Activated naive CD4-positive, alpha-beta T cell treated with anti-CD3 and anti-CD28 coated beads, Interleukin-2, amount 50 U/mL, for 24 hours (primary cell): Measurements from ENCODE around the gene BNC2.

ENCODE experiments used
- H3K27ac Mint-ChIP-seq: one replicate; pipeline ENCODE4 v1.8.0; 2021; ENCODE audit warnings: mild to moderate bottlenecking, mixed read lengths
- H3K27me3 Mint-ChIP-seq: one replicate; pipeline ENCODE4 v1.8.0; 2021; ENCODE audit warnings: mixed read lengths
- H3K36me3 Mint-ChIP-seq: one replicate; pipeline ENCODE4 v1.8.0; 2021; ENCODE audit warnings: mixed read lengths
- H3K4me1 Mint-ChIP-seq: one replicate; pipeline ENCODE4 v1.8.0; 2021; ENCODE audit warnings: mixed read lengths
- H3K4me3 Mint-ChIP-seq: one replicate; pipeline ENCODE4 v1.8.0; 2021; ENCODE audit warnings: mild to moderate bottlenecking, mixed read lengths
- H3K9me3 Mint-ChIP-seq: one replicate; pipeline ENCODE4 v1.8.0; 2021; ENCODE audit warnings: mixed read lengths

Gene BNC2

GRCh38 chr9:16593746-16594145 is 276.7 kb downstream of the BNC2 start:
- Mint-ChIP-seq H3K36me3 (no peaks in the 10 kb centered on the region), H3K4me1 (no peaks in the 10 kb centered on the region), H3K9me3 (peaks cover 7% of the 10 kb centered on the region), H3K4me3 (no peak overlapping the region), H3K27ac (no peak overlapping the region), H3K27me3 (no peaks in the 10 kb centered on the region)

- no peak overlapping the region for H3K27ac Mint-ChIP-seq
- no peak overlapping the region for H3K4me3 Mint-ChIP-seq
- H3K9me3 Mint-ChIP-seq: peaks cover 4% of the 10 kb centered on the region
- H3K36me3 Mint-ChIP-seq: no peaks in the 10 kb centered on the region
- H3K27me3 Mint-ChIP-seq: no peaks in the 10 kb centered on the region
- H3K4me1 Mint-ChIP-seq: no peaks in the 10 kb centered on the region
These were observed 279.4 kb downstream of the BNC2 start for GRCh38 chr9:16591092-16591491.

GRCh38 chr9:16585591-16585990 is 284.9 kb downstream of the BNC2 start:
- Mint-ChIP-seq H3K9me3 (no peaks in the 10 kb centered on the region), H3K36me3 (no peaks in the 10 kb centered on the region), H3K27ac (no peak overlapping the region), H3K4me1 (no peaks in the 10 kb centered on the region), H3K4me3 (no peak overlapping the region), H3K27me3 (no peaks in the 10 kb centered on the region)

- Mint-ChIP-seq H3K4me3 (no peak overlapping the region), H3K27ac (no peak overlapping the region), H3K27me3 (no peaks in the 10 kb centered on the region), H3K4me1 (no peaks in the 10 kb centered on the region), H3K9me3 (no peaks in the 10 kb centered on the region), H3K36me3 (no peaks in the 10 kb centered on the region)
These were observed 290.5 kb downstream of the BNC2 start for GRCh38 chr9:16579872-16580432.

GRCh38 chr9:16575986-16576245 is 294.6 kb downstream of the BNC2 start:
- Mint-ChIP-seq H3K4me1 (no peaks in the 10 kb centered on the region), H3K27me3 (no peaks in the 10 kb centered on the region), H3K4me3 (no peak overlapping the region), H3K36me3 (no peaks in the 10 kb centered on the region), H3K27ac (no peak overlapping the region), H3K9me3 (no peaks in the 10 kb centered on the region)

GRCh38 chr9:16575142-16575985 is 295.1 kb downstream of the BNC2 start:
- Mint-ChIP-seq H3K27me3 (no peaks in the 10 kb centered on the region), H3K9me3 (no peaks in the 10 kb centered on the region), H3K4me3 (no peak overlapping the region), H3K36me3 (no peaks in the 10 kb centered on the region), H3K4me1 (no peaks in the 10 kb centered on the region), H3K27ac (no peak overlapping the region)

- Mint-ChIP-seq H3K27me3 (no peaks in the 10 kb centered on the region), H3K4me3 (no peak overlapping the region), H3K4me1 (no peaks in the 10 kb centered on the region), H3K27ac (no peak overlapping the region), H3K9me3 (no peaks in the 10 kb centered on the region), H3K36me3 (no peaks in the 10 kb centered on the region)
These were observed 298.3 kb downstream of the BNC2 start for GRCh38 chr9:16572005-16572734.

- H3K27me3 Mint-ChIP-seq: no peaks in the 10 kb centered on the region
- H3K27ac Mint-ChIP-seq: no peak overlapping the region
- no peaks in the 10 kb centered on the region for H3K4me1 Mint-ChIP-seq
- H3K9me3 Mint-ChIP-seq: no peaks in the 10 kb centered on the region
- H3K4me3 Mint-ChIP-seq: no peak overlapping the region
- no peaks in the 10 kb centered on the region for H3K36me3 Mint-ChIP-seq
These were observed 299.2 kb downstream of the BNC2 start for GRCh38 chr9:16571127-16571802.

GRCh38 chr9:16563446-16563845 is 307.0 kb downstream of the BNC2 start:
- Mint-ChIP-seq H3K4me1 (no peaks in the 10 kb centered on the region), H3K27ac (no peak overlapping the region), H3K36me3 (no peaks in the 10 kb centered on the region), H3K27me3 (no peaks in the 10 kb centered on the region), H3K9me3 (no peaks in the 10 kb centered on the region), H3K4me3 (no peak overlapping the region)

- Mint-ChIP-seq H3K36me3 (no peaks in the 10 kb centered on the region), H3K4me3 (no peak overlapping the region), H3K27ac (no peak overlapping the region), H3K9me3 (no peaks in the 10 kb centered on the region), H3K27me3 (no peaks in the 10 kb centered on the region), H3K4me1 (no peaks in the 10 kb centered on the region)
These were observed 309.3 kb downstream of the BNC2 start for GRCh38 chr9:16561121-16561520.

- Mint-ChIP-seq H3K27me3 (no peaks in the 10 kb centered on the region), H3K9me3 (no peaks in the 10 kb centered on the region), H3K36me3 (no peaks in the 10 kb centered on the region)
These were observed 310.9 kb downstream of the BNC2 start for GRCh38 chr9:16559418-16560188.

GRCh38 chr9:16555802-16556201 is 314.7 kb downstream of the BNC2 start:
- no peak overlapping the region for H3K4me3 Mint-ChIP-seq
- H3K9me3 Mint-ChIP-seq: no peaks in the 10 kb centered on the region

More at GRCh38 chr9:16559418-16560188, 310.9 kb downstream of the BNC2 start:
- Mint-ChIP-seq H3K27ac (no peak overlapping the region), H3K4me3 (no peak overlapping the region), H3K4me1 (no peaks in the 10 kb centered on the region)

GRCh38 chr9:16553869-16554540 is 316.5 kb downstream of the BNC2 start:
- Mint-ChIP-seq H3K27me3 (peaks cover under 1% of the 10 kb centered on the region), H3K9me3 (no peaks in the 10 kb centered on the region)

More at GRCh38 chr9:16555802-16556201, 314.7 kb downstream of the BNC2 start:
- H3K27me3 Mint-ChIP-seq: no peaks in the 10 kb centered on the region
- H3K27ac Mint-ChIP-seq: no peak overlapping the region
- H3K36me3 Mint-ChIP-seq: no peaks in the 10 kb centered on the region
- H3K4me1 Mint-ChIP-seq: no peaks in the 10 kb centered on the region

GRCh38 chr9:16552252-16552651 is 318.2 kb downstream of the BNC2 start:
- Mint-ChIP-seq H3K4me3 (no peak overlapping the region), H3K27ac (no peak overlapping the region), H3K27me3 (peaks cover 2% of the 10 kb centered on the region), H3K36me3 (no peaks in the 10 kb centered on the region), H3K4me1 (no peaks in the 10 kb centered on the region), H3K9me3 (no peaks in the 10 kb centered on the region)

More at GRCh38 chr9:16553869-16554540, 316.5 kb downstream of the BNC2 start:
- Mint-ChIP-seq H3K36me3 (no peaks in the 10 kb centered on the region), H3K4me3 (no peak overlapping the region), H3K4me1 (no peaks in the 10 kb centered on the region), H3K27ac (no peak overlapping the region)

GRCh38 chr9:16551692-16552091 is 318.8 kb downstream of the BNC2 start:
- Mint-ChIP-seq H3K9me3 (no peaks in the 10 kb centered on the region), H3K4me3 (no peak overlapping the region), H3K36me3 (no peaks in the 10 kb centered on the region), H3K4me1 (no peaks in the 10 kb centered on the region), H3K27me3 (peaks cover 2% of the 10 kb centered on the region), H3K27ac (no peak overlapping the region)
